ENCODE data around the gene ERICH4. TPM values are rescaled to one million over a fixed set of nuclear protein-coding genes. Genes with fewer than 3 reads are reported as not detected.

Gene ERICH4, protein sequence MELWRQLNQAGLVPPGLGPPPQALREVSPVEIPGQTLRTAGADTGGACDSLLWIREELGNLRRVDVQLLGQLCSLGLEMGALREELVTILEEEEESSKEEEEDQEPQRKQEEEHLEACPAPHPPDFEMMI
- total RNA-seq: not detected

DNA sequence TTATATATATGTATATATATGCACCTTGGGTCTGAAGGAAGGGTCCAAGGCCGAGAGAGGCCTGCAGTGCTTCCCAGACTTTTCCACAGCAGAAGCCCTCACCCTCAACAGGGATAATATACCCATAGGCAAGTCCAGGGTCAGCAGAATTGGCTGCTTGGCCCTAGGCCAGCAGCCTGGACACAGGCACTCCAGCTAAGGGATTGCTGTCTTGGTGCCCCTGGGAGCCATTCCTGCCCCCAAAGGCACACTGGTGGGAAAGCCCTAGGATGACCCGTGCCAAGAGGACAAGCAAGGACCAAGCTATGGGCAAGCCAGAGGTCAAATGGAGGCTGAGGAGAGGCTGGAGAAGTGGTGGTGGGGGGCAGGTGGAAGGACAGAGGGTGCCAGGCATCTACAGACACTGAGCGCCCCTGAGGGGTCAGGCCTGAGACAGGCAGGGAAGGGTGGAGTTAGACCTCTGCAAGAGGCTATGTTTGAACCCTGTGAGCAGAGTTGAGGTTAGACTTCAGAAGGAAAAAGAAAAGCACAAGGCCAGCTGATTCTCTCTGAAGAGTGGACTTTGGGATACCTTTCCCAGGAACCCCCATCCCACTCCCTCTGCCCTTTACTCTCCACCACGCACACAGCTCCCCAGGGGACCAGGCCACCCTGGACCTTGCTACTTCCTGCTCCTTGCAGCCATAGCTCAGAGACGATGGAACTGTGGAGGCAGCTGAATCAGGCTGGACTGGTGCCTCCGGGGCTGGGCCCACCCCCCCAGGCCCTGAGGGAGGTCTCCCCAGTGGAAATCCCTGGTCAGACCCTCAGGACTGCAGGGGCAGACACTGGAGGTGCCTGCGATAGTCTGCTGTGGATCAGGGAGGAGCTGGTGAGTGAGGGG is at the start of gene ERICH4:
Gene ERICH4 (plus strand): TSS at position 684 of the 883 bp plus-strand sequence. CDS start 14 bp downstream, at position 698.
- TF ChIP-seq, protein P1, sequence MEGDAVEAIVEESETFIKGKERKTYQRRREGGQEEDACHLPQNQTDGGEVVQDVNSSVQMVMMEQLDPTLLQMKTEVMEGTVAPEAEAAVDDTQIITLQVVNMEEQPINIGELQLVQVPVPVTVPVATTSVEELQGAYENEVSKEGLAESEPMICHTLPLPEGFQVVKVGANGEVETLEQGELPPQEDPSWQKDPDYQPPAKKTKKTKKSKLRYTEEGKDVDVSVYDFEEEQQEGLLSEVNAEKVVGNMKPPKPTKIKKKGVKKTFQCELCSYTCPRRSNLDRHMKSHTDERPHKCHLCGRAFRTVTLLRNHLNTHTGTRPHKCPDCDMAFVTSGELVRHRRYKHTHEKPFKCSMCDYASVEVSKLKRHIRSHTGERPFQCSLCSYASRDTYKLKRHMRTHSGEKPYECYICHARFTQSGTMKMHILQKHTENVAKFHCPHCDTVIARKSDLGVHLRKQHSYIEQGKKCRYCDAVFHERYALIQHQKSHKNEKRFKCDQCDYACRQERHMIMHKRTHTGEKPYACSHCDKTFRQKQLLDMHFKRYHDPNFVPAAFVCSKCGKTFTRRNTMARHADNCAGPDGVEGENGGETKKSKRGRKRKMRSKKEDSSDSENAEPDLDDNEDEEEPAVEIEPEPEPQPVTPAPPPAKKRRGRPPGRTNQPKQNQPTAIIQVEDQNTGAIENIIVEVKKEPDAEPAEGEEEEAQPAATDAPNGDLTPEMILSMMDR (IDR thresholded peaks at IDR 0.05): no peak
- TF ChIP-seq POLR2AphosphoS5 (IDR thresholded peaks at IDR 0.05): no peak
- no peak for TF ChIP-seq POLR2A (IDR thresholded peaks at IDR 0.05)
- Histone ChIP-seq H3K36me3 (no peaks in the 10 kb centered on the region), H3K4me1 (no peaks in the 10 kb centered on the region), H3K9me3 (no peaks in the 10 kb centered on the region), H3K4me3 (no peak within 1 kb of the TSS), H3K27me3 (peaks cover 0 to 16% of the 10 kb centered on the region in 2 donors), H3K27ac (no peak within 1 kb of the TSS)
- DNase-seq (ENCODE audit: low spot score in 2 of 2): peak in 1 of 2 donors; percentile 38
- intact Hi-C loops (cut with DNase I; ENCODE audit: low total_unique reads): loop anchor here (10.0 kb wide), 1 partner anchor 102 kb away; no protein-coding TSS in a partner anchor

DNA sequence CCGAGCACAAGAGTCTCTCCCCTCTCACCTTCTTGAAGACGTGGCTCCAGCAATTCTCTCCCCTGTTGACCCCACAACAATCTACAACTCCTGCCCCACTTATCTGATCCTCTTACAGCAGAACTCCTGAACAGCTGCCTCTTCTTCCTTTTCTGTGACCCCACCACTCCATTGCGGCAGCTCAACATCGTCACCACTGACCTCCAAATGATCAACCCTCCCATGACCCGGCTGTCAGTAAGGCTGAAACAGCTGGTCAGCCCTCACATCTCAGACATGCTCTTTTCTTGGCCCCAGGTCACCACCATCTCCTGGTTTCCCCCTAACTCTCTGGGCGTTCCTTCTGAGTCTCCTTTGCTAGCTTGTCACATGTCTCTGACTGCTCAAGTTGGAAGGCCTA is 47.6 kb upstream of the ERICH4 start:
- H3K27me3 ChIP-seq: no peaks in the 10 kb centered on the region
- H3K27ac ChIP-seq: no peak overlapping the region
- no peaks in the 10 kb centered on the region for H3K36me3 ChIP-seq
- H3K4me3 ChIP-seq: no peak overlapping the region
- intact Hi-C loops (cut with DNase I; ENCODE audit: low total_unique reads): no loop called here
- H3K4me1 ChIP-seq: peaks cover 0 to 9% of the 10 kb centered on the region in 2 donors
- no peaks in the 10 kb centered on the region for H3K9me3 ChIP-seq
- DNase-seq (ENCODE audit: low spot score in 2 of 2): no peak
- no peak for TF ChIP-seq POLR2A (IDR thresholded peaks at IDR 0.05)

DNA sequence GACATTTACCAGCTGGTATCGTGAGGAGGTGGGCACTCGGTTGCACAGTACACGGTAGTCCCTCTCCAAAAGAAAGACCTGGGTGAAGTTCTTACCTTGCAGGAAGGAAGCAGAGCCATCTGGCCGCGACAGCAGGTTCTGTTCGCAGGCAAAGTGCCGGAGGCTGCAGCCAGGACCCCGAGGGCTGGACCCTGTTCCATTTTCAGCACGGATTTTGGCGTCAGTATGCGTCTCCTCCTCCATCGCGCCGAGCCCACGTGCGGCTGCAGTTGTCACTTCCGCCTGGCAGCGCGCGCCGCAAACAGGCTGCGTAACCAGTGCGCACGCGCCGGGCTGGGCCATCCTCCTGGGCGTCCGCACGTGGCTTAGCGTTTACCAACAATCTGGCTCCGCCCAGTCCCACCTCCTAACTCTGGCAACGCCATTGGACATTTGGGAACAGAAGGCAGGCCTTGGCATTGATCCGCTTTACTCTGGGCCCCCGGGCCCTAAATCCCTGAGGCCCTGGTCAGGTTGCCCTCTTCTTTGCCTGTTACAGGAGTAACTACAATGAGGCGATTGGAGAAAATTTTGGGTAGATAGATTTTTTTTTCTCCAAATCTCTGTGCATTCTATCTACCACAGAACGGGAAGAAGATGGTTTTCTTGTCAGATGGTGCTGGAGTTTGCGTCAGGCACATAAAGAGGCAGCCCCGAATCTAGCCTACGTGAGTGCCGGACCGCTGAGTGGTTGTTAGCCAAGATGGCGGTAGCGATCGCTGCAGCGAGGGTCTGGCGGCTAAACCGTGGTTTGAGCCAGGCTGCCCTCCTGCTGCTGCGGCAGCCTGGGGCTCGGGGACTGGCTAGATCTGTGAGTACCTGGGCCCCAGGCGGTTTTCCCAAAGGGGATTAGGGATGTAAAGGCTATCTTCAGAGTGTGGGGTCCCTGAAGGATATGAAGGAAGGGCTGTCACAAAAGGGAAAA is 45.6 kb upstream of the ERICH4 start, which contains the start of the genes BCKDHA and EXOSC5:
Gene BCKDHA (plus strand): TSS at position 733 of the 964 bp plus-strand sequence. CDS start 10 bp downstream, at position 743.
Gene EXOSC5 (minus strand): TSS at position 274 of the 964 bp plus-strand sequence. CDS start 31 bp downstream, at position 243.
- Histone ChIP-seq H3K9me3 (no peaks in the 10 kb centered on the region), H3K27me3 (no peaks in the 10 kb centered on the region), H3K4me3 (peak within 1 kb of the TSS; percentile 88 to 99 (median 95)), H3K36me3 (no peaks in the 10 kb centered on the region), H3K27ac (peak within 1 kb of the TSS; percentile 89), H3K4me1 (peaks cover 0 to 9% of the 10 kb centered on the region in 2 donors)
- peak; percentile 99 for DNase-seq (ENCODE audit: low spot score in 2 of 2)
- TF ChIP-seq POLR2A (IDR thresholded peaks at IDR 0.05): no peak
- TF ChIP-seq POLR2AphosphoS5 (IDR thresholded peaks at IDR 0.05): peak; percentile 69 to 89 (median 88)
- TF ChIP-seq, protein P1 (IDR thresholded peaks at IDR 0.05): peak; percentile 11 to 18 (median 17)
- intact Hi-C loops (cut with DNase I; ENCODE audit: low total_unique reads): loop anchor here (2.0 kb wide), 1 partner anchor 51 kb away; no protein-coding TSS in a partner anchor

DNA sequence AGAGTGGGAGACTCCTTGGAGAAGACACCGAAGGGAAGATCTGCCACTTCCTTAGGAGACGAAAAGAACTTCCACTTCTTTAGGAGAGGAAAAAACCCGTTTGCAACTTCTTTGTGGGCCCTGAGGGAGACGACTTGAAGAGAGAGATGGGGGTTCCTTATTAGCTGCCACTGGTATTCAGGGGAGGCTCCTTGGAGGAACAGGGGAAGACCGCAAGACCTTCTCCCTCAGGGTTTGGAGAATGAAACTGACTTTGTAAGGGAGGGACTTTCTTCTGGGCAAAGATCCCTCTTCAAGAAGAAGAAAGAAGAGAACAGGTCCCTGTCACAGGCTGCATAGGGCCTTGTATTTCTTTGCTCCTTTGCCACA is 44.9 kb upstream of the ERICH4 start:
- Histone ChIP-seq H3K4me3 (peak overlapping the region; percentile 88 to 99 (median 95)), H3K9me3 (no peaks in the 10 kb centered on the region), H3K27me3 (no peaks in the 10 kb centered on the region), H3K36me3 (no peaks in the 10 kb centered on the region), H3K4me1 (peaks cover 0 to 9% of the 10 kb centered on the region in 2 donors), H3K27ac (peak overlapping the region; percentile 89)
- TF ChIP-seq, protein P1 (IDR thresholded peaks at IDR 0.05): no peak
- TF ChIP-seq POLR2AphosphoS5 (IDR thresholded peaks at IDR 0.05) (no peak), POLR2A (IDR thresholded peaks at IDR 0.05) (no peak)
- DNase-seq (ENCODE audit: low spot score in 2 of 2): no peak
- intact Hi-C loops (cut with DNase I; ENCODE audit: low total_unique reads): no loop called here

DNA sequence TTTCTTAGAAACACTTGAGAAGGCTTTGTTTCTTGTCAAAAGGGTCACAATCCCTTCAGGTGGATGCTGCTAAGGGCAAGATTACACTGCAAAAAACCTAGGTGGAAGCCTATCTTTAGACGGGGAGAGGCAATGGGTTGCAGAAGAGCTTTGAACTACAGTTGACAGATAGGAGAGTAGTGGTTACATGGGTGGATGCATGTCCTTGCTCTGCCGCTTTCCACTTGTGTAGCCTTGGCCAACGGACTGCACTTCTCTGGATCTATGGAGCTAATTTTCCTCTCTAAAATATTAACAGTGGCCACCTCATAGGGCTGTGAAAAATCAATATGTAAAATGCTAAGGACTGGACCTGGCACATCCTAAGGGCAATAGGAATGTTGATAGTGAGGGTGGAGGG is 44.4 kb upstream of the ERICH4 start:
- Histone ChIP-seq H3K4me1 (peaks cover 0 to 9% of the 10 kb centered on the region in 2 donors), H3K27ac (no peak overlapping the region)
- TF ChIP-seq POLR2A (IDR thresholded peaks at IDR 0.05) (no peak), POLR2AphosphoS5 (IDR thresholded peaks at IDR 0.05) (no peak)
- TF ChIP-seq, protein P1 (IDR thresholded peaks at IDR 0.05): no peak

More for the DNA sequence above, 44.4 kb upstream of the ERICH4 start:
- Histone ChIP-seq H3K27me3 (no peaks in the 10 kb centered on the region), H3K4me3 (peak overlapping the region; percentile 88 to 99 (median 95)), H3K36me3 (no peaks in the 10 kb centered on the region), H3K9me3 (no peaks in the 10 kb centered on the region)
- no peak for DNase-seq (ENCODE audit: low spot score in 2 of 2)
- intact Hi-C loops (cut with DNase I; ENCODE audit: low total_unique reads): no loop called here

All from breast epithelium (tissue), 4 donors.